Kidney epithelial cell (primary cell): Measurements from ENCODE around the gene TNP2. TPM values are rescaled to one million over a fixed set of nuclear protein-coding genes. Genes with fewer than 3 reads are reported as not detected.

Experiments
- DNase-seq: peaks from one replicate; pipeline ENCODE4 v3.0.0-alpha.2; 2010; ENCODE audit warnings: low read depth
- H3K27me3 ChIP-seq: 2 replicates; pipeline ENCODE4 v1.6.0; 2011; ENCODE audit warnings: low read length; ENCODE audit not compliant: control insufficient read depth, insufficient read depth
- H3K36me3 ChIP-seq: 2 replicates; pipeline ENCODE4 v1.5.1; 2011; ENCODE audit warnings: low read length; ENCODE audit not compliant: control insufficient read depth, insufficient read depth
- H3K4me3 ChIP-seq: 2 replicates; pipeline ENCODE4 v1.5.1; 2011; ENCODE audit warnings: low read depth, mild to moderate bottlenecking, control low read depth, low read length
- CTCF ChIP-seq: IDR thresholded peaks from 2 replicates; pipeline ENCODE4 v1.5.1; 2011; ENCODE audit warnings: mild to moderate bottlenecking, moderate library complexity, low read length, control low read depth, inconsistent platforms; ENCODE audit not compliant: insufficient read depth, poor library complexity, severe bottlenecking
- total RNA-seq: library from RNA; depleted of rRNA; stranded (reverse); fragments of >200 nt; gene quantifications from 2 replicates; pipeline ENCODE4 v1.2.3, GENCODE V29; 2015

TNP2 gene
- total RNA-seq, 1 donor from 2014 or later, result not detected

- no peaks in the 10 kb centered on the region for H3K27me3 ChIP-seq
- H3K4me3 ChIP-seq, result no peak overlapping the region
- H3K36me3 ChIP-seq, result no peaks in the 10 kb centered on the region
- no peak for DNase-seq
- TF ChIP-seq CTCF, result no peak
These were observed 23.1 kb downstream of the TNP2 start for GRCh38 chr16:11245988-11246387.

GRCh38 chr16:11245222-11245737 is 23.8 kb downstream of the TNP2 start:
- no peak for TF ChIP-seq CTCF
- no peak overlapping the region for H3K4me3 ChIP-seq
- no peaks in the 10 kb centered on the region for H3K27me3 ChIP-seq
- no peaks in the 10 kb centered on the region for H3K36me3 ChIP-seq
- DNase-seq, result no peak

GRCh38 chr16:11242658-11243057 is 26.5 kb downstream of the TNP2 start:
- TF ChIP-seq CTCF, result no peak
- Histone ChIP-seq H3K4me3 (no peak overlapping the region), H3K27me3 (no peaks in the 10 kb centered on the region), H3K36me3 (no peaks in the 10 kb centered on the region)
- no peak for DNase-seq

- no peaks in the 10 kb centered on the region for H3K36me3 ChIP-seq
- TF ChIP-seq CTCF, result no peak
- no peak for DNase-seq
- no peak overlapping the region for H3K4me3 ChIP-seq
- H3K27me3 ChIP-seq, result no peaks in the 10 kb centered on the region
These were observed 27.5 kb downstream of the TNP2 start for GRCh38 chr16:11241480-11242204.

- TF ChIP-seq CTCF, result no peak
- H3K4me3 ChIP-seq, result no peak overlapping the region
- H3K27me3 ChIP-seq, result no peaks in the 10 kb centered on the region
- H3K36me3 ChIP-seq, result no peaks in the 10 kb centered on the region
- DNase-seq, result no peak
These were observed 28.3 kb downstream of the TNP2 start for GRCh38 chr16:11240636-11241473.
